Mucosa of rectum (tissue), 2 donors: ENCODE data around the gene DENND2C.
A peak's percentile ranks its signal among the peaks of the same experiment; 100 is the strongest.

Source experiments
- H3K27ac ChIP-seq, 2 donors: one replicate each; pipeline ENCODE4 v1.7.0; 2013; ENCODE audit warnings: inconsistent platforms in 2 of 2, low read depth in 2 of 2, low read length in 2 of 2
- H3K27me3 ChIP-seq, 2 donors: one replicate each; pipeline ENCODE4 v1.7.0; 2013; ENCODE audit warnings: low read length in 2 of 2; ENCODE audit not compliant: control insufficient read depth in 2 of 2, insufficient read depth in 2 of 2
- H3K36me3 ChIP-seq, 2 donors: one replicate each; pipeline ENCODE4 v1.7.0; 2013; ENCODE audit warnings: low read length in 2 of 2; ENCODE audit not compliant: control insufficient read depth in 2 of 2, insufficient read depth in 2 of 2
- H3K4me1 ChIP-seq, 2 donors: one replicate each; pipeline ENCODE4 v1.7.0; 2013; ENCODE audit warnings: low read length in 2 of 2, mild to moderate bottlenecking in 1 of 2; ENCODE audit not compliant: control insufficient read depth in 2 of 2, insufficient read depth in 2 of 2
- H3K4me3 ChIP-seq, 2 donors: one replicate each; pipeline ENCODE4 v1.7.0; 2013; ENCODE audit warnings: low read length in 2 of 2
- H3K9ac ChIP-seq, 2 donors: one replicate each; pipeline ENCODE4 v1.7.0; 2013; ENCODE audit warnings: low read length in 2 of 2, low read depth in 1 of 2, mild to moderate bottlenecking in 1 of 2
- H3K9me3 ChIP-seq, 2 donors: one replicate each; pipeline ENCODE4 v1.7.0; 2013; ENCODE audit warnings: low read length in 2 of 2; ENCODE audit not compliant: control insufficient read depth in 2 of 2
- donor health status: healthy.
- donor health status: Normal muscosa, but diverticular disease.

DENND2C gene

DNA sequence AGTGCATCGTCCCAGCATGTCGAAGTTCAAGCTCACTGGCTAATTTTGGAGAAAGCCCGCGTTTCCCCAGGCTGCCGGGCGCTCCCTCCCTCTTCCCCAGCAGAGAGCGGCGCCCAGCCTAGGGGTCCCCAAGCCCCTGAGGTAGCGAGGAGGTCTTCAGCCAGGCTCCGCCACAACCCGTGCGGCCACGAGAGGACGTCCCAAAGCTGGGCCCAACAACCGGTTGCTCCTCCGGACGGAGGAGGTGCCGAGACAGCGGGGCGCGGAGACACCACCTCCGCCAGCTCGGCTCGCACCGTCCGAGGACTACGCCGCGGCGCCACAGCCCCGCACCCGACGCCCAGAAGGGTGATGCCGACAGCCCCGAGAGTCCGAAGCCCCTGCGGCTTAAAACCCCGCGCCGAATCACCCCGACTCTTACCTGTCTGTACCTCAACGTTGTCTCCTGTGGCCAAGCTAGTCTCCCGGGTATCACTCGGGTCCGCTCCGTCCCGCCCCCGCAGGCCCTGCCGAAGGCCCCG, at the start of gene DENND2C:
DENND2C (minus strand) TSS at position 488 of the 521 bp plus-strand sequence. CDS start 44,065 bp downstream, outside the sequence.
- Histone ChIP-seq H3K27ac (peak within 1 kb of the TSS; percentile 77 to 85), H3K36me3 (no peaks in the 10 kb centered on the region), H3K4me1 (peaks cover 3 to 4% of the 10 kb centered on the region in 2 donors), H3K4me3 (peak within 1 kb of the TSS; percentile 80 to 87), H3K27me3 (no peaks in the 10 kb centered on the region), H3K9ac (peak within 1 kb of the TSS; percentile 69 to 77), H3K9me3 (no peaks in the 10 kb centered on the region)

DNA sequence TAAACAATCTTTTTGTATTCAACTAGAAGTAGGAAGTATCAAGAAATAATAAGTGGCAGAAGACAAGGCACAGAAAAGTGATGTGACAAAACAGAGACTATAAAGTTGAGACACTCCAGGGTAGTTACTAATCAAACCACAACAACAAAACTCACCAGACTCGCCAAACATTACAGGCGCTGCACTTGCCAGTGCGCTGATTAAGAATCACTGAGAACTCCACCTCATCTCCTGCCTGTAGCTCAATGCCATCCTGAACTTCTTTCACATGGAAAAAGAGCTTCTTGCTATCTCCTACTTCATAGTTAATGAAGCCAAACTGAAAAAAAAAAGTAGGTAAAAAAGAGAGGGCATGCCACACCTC, 49.6 kb upstream of the DENND2C start:
- no peak overlapping the region for H3K9ac ChIP-seq
- peaks cover 5 to 25% of the 10 kb centered on the region in 2 donors for H3K4me1 ChIP-seq
- no peaks in the 10 kb centered on the region for H3K27me3 ChIP-seq
- H3K27ac ChIP-seq: no peak overlapping the region
- peaks cover 59 to 60% of the 10 kb centered on the region in 2 donors for H3K36me3 ChIP-seq
- no peaks in the 10 kb centered on the region for H3K9me3 ChIP-seq
- no peak overlapping the region for H3K4me3 ChIP-seq

DNA sequence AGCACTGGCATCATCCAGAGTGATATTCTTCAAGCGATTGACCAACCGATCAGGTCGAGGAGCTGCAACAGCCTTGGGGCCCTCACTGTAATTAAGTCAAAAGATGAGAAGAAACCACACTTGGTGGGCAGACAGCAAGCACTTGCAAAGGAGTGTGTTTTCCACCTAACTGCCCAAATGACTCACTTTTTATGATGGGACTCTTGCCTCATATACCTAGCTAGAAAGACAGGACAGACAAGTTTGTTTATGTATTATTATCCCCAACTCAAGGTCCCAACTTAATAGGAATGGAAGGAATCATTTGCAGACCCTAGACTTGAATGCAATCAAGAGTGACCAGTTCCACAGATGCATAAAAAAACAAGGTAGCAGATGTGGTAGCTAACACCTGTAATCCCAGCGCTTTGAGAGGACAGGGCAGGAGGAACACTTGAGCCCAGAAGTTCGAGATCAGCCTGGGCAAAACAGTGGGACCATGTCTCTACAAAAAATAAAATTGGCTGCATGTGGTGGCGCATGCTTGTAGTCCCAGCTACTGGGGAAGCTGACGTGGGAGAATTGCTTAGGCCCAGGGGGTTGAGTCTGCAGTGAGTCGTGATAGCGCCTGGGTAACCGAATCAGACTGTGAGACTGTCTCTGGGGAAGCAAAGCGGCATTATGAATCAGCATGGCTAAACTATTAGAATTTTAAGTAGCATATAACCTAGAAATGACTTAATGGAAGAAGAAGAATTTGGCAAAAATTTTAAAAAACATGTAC, 49.0 kb upstream of the DENND2C start:
- peak overlapping the region in 1 of 2 donors; percentile 16 for H3K27ac ChIP-seq
- H3K4me1 ChIP-seq: peaks cover 8 to 25% of the 10 kb centered on the region in 2 donors
- no peaks in the 10 kb centered on the region for H3K27me3 ChIP-seq
- peaks cover 53 to 58% of the 10 kb centered on the region in 2 donors for H3K36me3 ChIP-seq
- H3K9me3 ChIP-seq: no peaks in the 10 kb centered on the region
- no peak overlapping the region for H3K9ac ChIP-seq
- no peak overlapping the region for H3K4me3 ChIP-seq

GRCh38 chr1:114716304-114717170, 46.7 kb upstream of the DENND2C start, which contains the start of gene NRAS:
NRAS (minus strand) TSS chr1:114716771; CDS start chr1:114716160, 611 bp downstream.
- peaks cover 41 to 45% of the 10 kb centered on the region in 2 donors for H3K36me3 ChIP-seq
- H3K9ac ChIP-seq: peak within 1 kb of the TSS; percentile 95 to 97
- peaks cover 15 to 34% of the 10 kb centered on the region in 2 donors for H3K4me1 ChIP-seq
- no peaks in the 10 kb centered on the region for H3K9me3 ChIP-seq
- peak within 1 kb of the TSS; percentile 91 to 97 for H3K4me3 ChIP-seq
- peak within 1 kb of the TSS; percentile 90 to 92 for H3K27ac ChIP-seq
- H3K27me3 ChIP-seq: no peaks in the 10 kb centered on the region

DNA sequence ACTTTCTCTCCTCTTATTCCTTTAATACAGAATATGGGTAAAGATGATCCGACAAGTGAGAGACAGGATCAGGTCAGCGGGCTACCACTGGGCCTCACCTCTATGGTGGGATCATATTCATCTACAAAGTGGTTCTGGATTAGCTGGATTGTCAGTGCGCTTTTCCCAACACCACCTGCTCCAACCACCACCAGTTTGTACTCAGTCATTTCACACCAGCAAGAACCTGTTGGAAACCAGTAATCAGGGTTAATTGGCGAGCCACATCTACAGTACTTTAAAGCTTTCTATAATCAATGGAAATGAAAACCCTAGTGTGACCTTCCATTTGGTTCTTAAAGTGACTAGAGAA, 46.1 kb upstream of the DENND2C start:
- Histone ChIP-seq H3K9me3 (no peaks in the 10 kb centered on the region), H3K4me1 (peaks cover 15 to 34% of the 10 kb centered on the region in 2 donors), H3K9ac (peak overlapping the region; percentile 95 to 97), H3K27me3 (no peaks in the 10 kb centered on the region), H3K4me3 (peak overlapping the region; percentile 91 to 97), H3K27ac (peak overlapping the region; percentile 90 to 92), H3K36me3 (peaks cover 39 to 43% of the 10 kb centered on the region in 2 donors)

DNA sequence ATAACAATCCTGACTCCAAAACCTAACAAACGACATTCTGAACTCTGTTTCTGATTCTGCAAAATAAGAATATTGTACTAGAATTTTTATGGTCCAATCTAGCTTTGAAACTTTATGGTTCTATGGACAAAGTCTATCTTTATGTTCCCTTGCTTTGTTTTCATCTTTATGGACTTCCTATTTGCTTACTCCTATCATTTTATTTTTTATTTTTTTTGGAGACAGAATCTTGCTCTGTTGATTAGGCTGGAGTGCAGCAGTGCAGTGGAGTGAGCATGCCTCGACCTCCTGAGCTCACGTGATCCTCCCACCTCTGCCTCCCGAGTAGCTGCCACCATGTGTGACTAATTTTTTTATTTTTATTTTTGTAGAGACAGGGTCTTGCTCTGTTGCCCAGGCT, 43.1 kb upstream of the DENND2C start:
- Histone ChIP-seq H3K4me1 (peaks cover 15 to 29% of the 10 kb centered on the region in 2 donors), H3K27ac (peak overlapping the region; percentile 19 to 52), H3K27me3 (no peaks in the 10 kb centered on the region), H3K9me3 (no peaks in the 10 kb centered on the region), H3K36me3 (peaks cover 25 to 39% of the 10 kb centered on the region in 2 donors), H3K4me3 (no peak overlapping the region), H3K9ac (no peak overlapping the region)

DNA sequence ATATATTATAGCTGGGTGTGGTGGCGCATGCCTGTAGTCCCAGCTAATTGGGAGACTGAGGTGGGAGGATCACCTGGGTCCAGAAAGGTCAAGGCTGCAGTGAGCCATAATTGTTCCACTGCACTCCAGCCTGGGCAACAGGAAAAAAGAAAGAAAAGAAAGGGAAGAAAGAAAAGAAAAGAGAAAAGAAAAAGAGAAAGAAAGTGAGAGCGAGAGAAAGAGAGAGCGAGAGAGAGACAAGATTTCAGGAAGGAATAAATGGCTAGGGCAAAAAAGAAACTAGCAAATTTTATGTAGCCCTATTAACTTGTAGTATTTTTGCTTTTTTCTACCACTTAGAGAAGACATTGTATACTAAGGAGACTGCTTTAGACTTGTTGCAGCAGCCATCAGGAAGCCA, 40.5 kb upstream of the DENND2C start:
- no peaks in the 10 kb centered on the region for H3K9me3 ChIP-seq
- peaks cover 27 to 56% of the 10 kb centered on the region in 2 donors for H3K36me3 ChIP-seq

GRCh38 chr1:114707604-114708003, 37.8 kb upstream of the DENND2C start:
- Histone ChIP-seq H3K9ac (no peak overlapping the region), H3K27ac (no peak overlapping the region), H3K27me3 (no peaks in the 10 kb centered on the region), H3K4me1 (peaks cover 0 to 1% of the 10 kb centered on the region in 2 donors), H3K9me3 (no peaks in the 10 kb centered on the region), H3K4me3 (no peak overlapping the region), H3K36me3 (peaks cover 25 to 53% of the 10 kb centered on the region in 2 donors)

More for the DNA sequence above, 40.5 kb upstream of the DENND2C start:
- Histone ChIP-seq H3K4me1 (peaks cover 10 to 16% of the 10 kb centered on the region in 2 donors), H3K27ac (no peak overlapping the region), H3K9ac (no peak overlapping the region), H3K27me3 (no peaks in the 10 kb centered on the region), H3K4me3 (no peak overlapping the region)

- H3K36me3 ChIP-seq: peaks cover 12 to 24% of the 10 kb centered on the region in 2 donors
- H3K27me3 ChIP-seq: no peaks in the 10 kb centered on the region
- H3K4me1 ChIP-seq: no peaks in the 10 kb centered on the region
- H3K27ac ChIP-seq: peak overlapping the region in 1 of 2 donors; percentile 1
- no peaks in the 10 kb centered on the region for H3K9me3 ChIP-seq
- no peak overlapping the region for H3K4me3 ChIP-seq
- no peak overlapping the region for H3K9ac ChIP-seq
Measured at GRCh38 chr1:114703242-114703641, 33.4 kb upstream of the DENND2C start.
